GM12891 (cell line): ENCODE results near the gene PAX4.

Experiments
- POLR2A ChIP-seq: IDR thresholded peaks from 2 replicates; pipeline ENCODE4 v1.6.1; 2011; ENCODE audit warnings: low read depth, low read length, control low read depth
- POLR2AphosphoS5 ChIP-seq: IDR thresholded peaks from 2 replicates; pipeline ENCODE4 v1.6.1; 2011; ENCODE audit warnings: low read depth, low read length, control low read depth
- POU2F2 ChIP-seq: IDR thresholded peaks from 2 replicates; pipeline ENCODE4 v1.6.1; 2011; ENCODE audit warnings: low read depth, mild to moderate bottlenecking, control low read depth, low read length, moderate library complexity

DNA sequence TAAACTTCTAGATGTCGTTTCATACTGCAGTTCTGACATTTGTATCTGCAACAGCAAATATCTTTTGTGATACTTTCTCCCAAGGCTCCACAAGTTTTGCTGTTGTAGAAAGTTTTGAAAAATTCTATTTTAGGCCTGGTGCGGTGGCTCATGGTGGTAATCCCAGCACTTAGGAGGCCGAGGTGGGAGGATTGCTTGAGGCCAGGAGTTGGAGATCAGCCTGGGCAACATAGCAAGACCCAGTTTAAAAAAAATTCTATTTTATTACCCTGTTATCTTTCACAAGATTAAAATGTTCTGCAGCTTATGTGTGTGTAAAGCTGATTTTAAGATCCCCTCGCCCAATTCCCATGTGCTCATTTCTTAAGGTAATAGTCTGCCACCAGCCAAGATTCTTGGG lies 35.5 kb upstream of the PAX4 start:
- TF ChIP-seq POLR2AphosphoS5: no peak
- no peak for TF ChIP-seq POU2F2
- TF ChIP-seq POLR2A: no peak
